BE2C (cell line): ENCODE data around the gene BEND4. TPM values are rescaled to one million over a fixed set of nuclear protein-coding genes. Genes with fewer than 3 reads are reported as not detected.
"Not testable (repeated sequence)": the region's sequence is repeated elsewhere in the genome, so short reads cannot be mapped to it uniquely, and the experiment has no call there.

Source experiments
- DNase-seq: peaks from one replicate; pipeline ENCODE4 v3.0.0-alpha.2; 2020
- H3K27me3 ChIP-seq: fragments of 250-450 bp; sonication (Bioruptor Pico); 2 replicates; pipeline ENCODE4 v1.5.1; 2020; ENCODE audit warnings: mild to moderate bottlenecking
- H3K36me3 ChIP-seq: fragments of 250-450 bp; sonication (Bioruptor Pico); 2 replicates; pipeline ENCODE4 v1.5.1; 2020; ENCODE audit warnings: mild to moderate bottlenecking
- H3K4me1 ChIP-seq: fragments of 250-450 bp; sonication (Bioruptor Pico); 2 replicates; pipeline ENCODE4 v1.5.1; 2020
- H3K4me3 ChIP-seq: 2 replicates; pipeline ENCODE4 v1.5.1; 2011; ENCODE audit warnings: low read depth, low read length
- H3K9me3 ChIP-seq: fragments of 250-450 bp; sonication (Bioruptor Pico); 2 replicates; pipeline ENCODE4 v1.5.1; 2020
- polyA plus RNA-seq: library from polyadenylated mRNA; unstranded; fragments of >200 nt; gene quantifications from one replicate; pipeline ENCODE4 v1.2.1, GENCODE V29; 2012; ENCODE audit warnings: low read depth, missing spikeins; ENCODE audit not compliant: insufficient read length, insufficient read depth
- TF ChIP-seq, protein P1 (sequence below): IDR thresholded peaks from 2 replicates; pipeline ENCODE4 v1.5.1; 2012; ENCODE audit warnings: mild to moderate bottlenecking, low read depth, low read length

The BEND4 gene
- 2.3 TPM for polyA plus RNA-seq

DNA sequence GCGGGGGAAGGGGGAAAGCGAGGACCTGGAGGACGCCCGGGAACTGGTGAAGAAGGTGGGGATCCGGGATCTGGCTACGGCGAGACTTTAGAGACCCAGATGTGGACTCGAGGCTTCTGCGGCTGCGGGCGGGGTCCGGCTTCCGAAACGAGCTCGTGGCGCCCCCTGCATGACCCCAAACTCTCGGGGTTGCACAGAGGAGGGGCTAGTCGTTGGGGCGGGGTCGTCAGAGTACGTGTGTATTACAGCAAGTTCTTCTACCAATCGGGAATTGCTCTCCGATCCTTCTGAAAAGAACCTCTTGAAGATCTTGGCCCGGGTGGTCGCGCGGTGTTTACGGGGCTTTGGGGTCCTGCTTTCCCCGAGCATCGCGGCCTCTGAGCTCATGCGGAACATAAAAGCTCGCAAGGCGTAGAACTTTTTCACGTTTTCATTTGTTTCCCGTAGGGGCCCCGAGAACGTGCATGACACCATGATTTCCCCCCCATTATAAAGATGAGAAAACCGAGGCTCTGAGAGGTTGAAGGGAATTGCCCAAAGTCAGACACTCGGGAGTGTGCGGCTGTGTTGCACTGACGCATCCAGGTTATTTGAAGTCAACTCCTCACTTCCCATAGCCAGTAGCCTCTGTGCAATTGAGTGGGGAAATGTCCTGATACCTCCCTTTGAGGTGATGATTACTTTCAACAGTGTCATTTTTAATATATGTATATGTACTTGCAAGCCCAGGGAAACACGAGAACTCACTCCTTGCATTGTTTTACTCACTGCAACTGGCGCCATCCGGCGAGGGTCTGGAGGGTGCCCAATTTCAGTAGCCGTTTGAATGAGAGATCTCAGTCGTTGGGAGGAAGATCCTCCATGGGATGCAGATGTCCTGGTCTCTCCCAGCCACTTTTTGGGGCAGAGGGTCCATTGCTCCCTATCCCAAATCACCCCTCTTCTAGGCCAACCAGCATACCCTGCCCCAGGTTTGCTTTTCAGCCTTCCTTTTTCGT, at the start of gene BEND4:
BEND4 (minus strand) TSS at position 149 of the 998 bp plus-strand sequence. CDS start 512 bp downstream, outside the sequence.
- no peak for DNase-seq
- Histone ChIP-seq H3K4me3 (peak within 1 kb of the TSS; percentile 79), H3K27me3 (no peaks in the 10 kb centered on the region), H3K9me3 (no peaks in the 10 kb centered on the region), H3K4me1 (peaks cover 7% of the 10 kb centered on the region), H3K36me3 (no peaks in the 10 kb centered on the region)
- TF ChIP-seq, protein P1, sequence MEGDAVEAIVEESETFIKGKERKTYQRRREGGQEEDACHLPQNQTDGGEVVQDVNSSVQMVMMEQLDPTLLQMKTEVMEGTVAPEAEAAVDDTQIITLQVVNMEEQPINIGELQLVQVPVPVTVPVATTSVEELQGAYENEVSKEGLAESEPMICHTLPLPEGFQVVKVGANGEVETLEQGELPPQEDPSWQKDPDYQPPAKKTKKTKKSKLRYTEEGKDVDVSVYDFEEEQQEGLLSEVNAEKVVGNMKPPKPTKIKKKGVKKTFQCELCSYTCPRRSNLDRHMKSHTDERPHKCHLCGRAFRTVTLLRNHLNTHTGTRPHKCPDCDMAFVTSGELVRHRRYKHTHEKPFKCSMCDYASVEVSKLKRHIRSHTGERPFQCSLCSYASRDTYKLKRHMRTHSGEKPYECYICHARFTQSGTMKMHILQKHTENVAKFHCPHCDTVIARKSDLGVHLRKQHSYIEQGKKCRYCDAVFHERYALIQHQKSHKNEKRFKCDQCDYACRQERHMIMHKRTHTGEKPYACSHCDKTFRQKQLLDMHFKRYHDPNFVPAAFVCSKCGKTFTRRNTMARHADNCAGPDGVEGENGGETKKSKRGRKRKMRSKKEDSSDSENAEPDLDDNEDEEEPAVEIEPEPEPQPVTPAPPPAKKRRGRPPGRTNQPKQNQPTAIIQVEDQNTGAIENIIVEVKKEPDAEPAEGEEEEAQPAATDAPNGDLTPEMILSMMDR = peak; percentile 7; the same call in 1 of the 2 replicates

- no peaks in the 10 kb centered on the region for H3K9me3 ChIP-seq
- no peaks in the 10 kb centered on the region for H3K4me1 ChIP-seq
- no peak overlapping the region for H3K4me3 ChIP-seq
- no peaks in the 10 kb centered on the region for H3K36me3 ChIP-seq
- H3K27me3 ChIP-seq = no peaks in the 10 kb centered on the region
- DNase-seq = no peak
- TF ChIP-seq, protein P1 = no peak
These were observed 44.9 kb upstream of the BEND4 start for GRCh38 chr4:42197341-42197740.

GRCh38 chr4:42172921-42173320, 20.5 kb upstream of the BEND4 start:
- Histone ChIP-seq H3K36me3 (no peaks in the 10 kb centered on the region), H3K4me1 (no peaks in the 10 kb centered on the region), H3K9me3 (no peaks in the 10 kb centered on the region), H3K4me3 (no peak overlapping the region), H3K27me3 (no peaks in the 10 kb centered on the region)
- no peak for DNase-seq
- TF ChIP-seq, protein P1 = no peak

GRCh38 chr4:42172128-42172790, 19.8 kb upstream of the BEND4 start:
- H3K36me3 ChIP-seq = no peaks in the 10 kb centered on the region
- H3K4me3 ChIP-seq = no peak overlapping the region
- H3K9me3 ChIP-seq = no peaks in the 10 kb centered on the region
- no peaks in the 10 kb centered on the region for H3K4me1 ChIP-seq
- H3K27me3 ChIP-seq = no peaks in the 10 kb centered on the region
- TF ChIP-seq, protein P1 = no peak
- no peak for DNase-seq

- H3K36me3 ChIP-seq = no peaks in the 10 kb centered on the region
- no peaks in the 10 kb centered on the region for H3K27me3 ChIP-seq
- TF ChIP-seq, protein P1 = no peak
- H3K4me1 ChIP-seq = no peaks in the 10 kb centered on the region
- H3K4me3 ChIP-seq = no peak overlapping the region
- H3K9me3 ChIP-seq = no peaks in the 10 kb centered on the region
- no peak for DNase-seq
These were observed 15.3 kb upstream of the BEND4 start for GRCh38 chr4:42167709-42168108.

GRCh38 chr4:42166186-42166585, 13.7 kb upstream of the BEND4 start:
- H3K36me3 ChIP-seq, H3K4me3 ChIP-seq, H3K27me3 ChIP-seq, DNase-seq, H3K9me3 ChIP-seq, H3K4me1 ChIP-seq: not testable (repeated sequence)
